Ectodermal cell (in vitro differentiated cells): ENCODE results near the gene ATP8B3.

Experiments
- H3K27ac ChIP-seq: 2 replicates; pipeline ENCODE4 v1.7.0; 2013; ENCODE audit warnings: mild to moderate bottlenecking, low read depth, low read length; ENCODE audit not compliant: insufficient read depth, poor library complexity, severe bottlenecking
- H3K27me3 ChIP-seq: 2 replicates; pipeline ENCODE4 v1.7.0; 2013; ENCODE audit warnings: mild to moderate bottlenecking, low read length; ENCODE audit not compliant: insufficient read depth, control insufficient read depth, poor library complexity, severe bottlenecking
- H3K36me3 ChIP-seq: one replicate; pipeline ENCODE4 v1.7.0; 2013; ENCODE audit warnings: low read length; ENCODE audit not compliant: control insufficient read depth, insufficient read depth
- H3K4me1 ChIP-seq: one replicate; pipeline ENCODE4 v1.7.0; 2013; ENCODE audit warnings: low read length; ENCODE audit not compliant: control insufficient read depth, insufficient read depth
- H3K4me3 ChIP-seq: 2 replicates; pipeline ENCODE4 v1.7.0; 2013; ENCODE audit warnings: low read depth, low read length, control low read depth; ENCODE audit not compliant: insufficient read depth
- H3K9me3 ChIP-seq: 2 replicates; pipeline ENCODE4 v1.7.0; 2013; ENCODE audit warnings: mild to moderate bottlenecking, low read length, moderate library complexity; ENCODE audit not compliant: control insufficient read depth
- WGBS, 2 experiments: methylation state at CpG; one replicate each; pipeline ENCODE4 v1.1.7; 2013; ENCODE audit warnings: missing lambda C conversion rate in 2 of 2; 5-methylcytosine and 5-hydroxymethylcytosine counted together

ATP8B3 gene

GRCh38 chr19:1844513-1845124 lies 32.5 kb upstream of the ATP8B3 start:
- H3K27ac ChIP-seq, result no peak overlapping the region
- H3K36me3 ChIP-seq, result no peaks in the 10 kb centered on the region
- H3K4me3 ChIP-seq, result no peak overlapping the region
- 96 to 97% methylated on average over 19 of the region's 19 CpGs for WGBS, 2 experiments
- H3K4me1 ChIP-seq, result peaks cover 30% of the 10 kb centered on the region
- H3K27me3 ChIP-seq, result no peaks in the 10 kb centered on the region
- H3K9me3 ChIP-seq, result no peaks in the 10 kb centered on the region

GRCh38 chr19:1843646-1844394 lies 31.7 kb upstream of the ATP8B3 start:
- H3K27ac ChIP-seq, result no peak overlapping the region
- no peak overlapping the region for H3K4me3 ChIP-seq
- H3K4me1 ChIP-seq, result peaks cover 33% of the 10 kb centered on the region
- no peaks in the 10 kb centered on the region for H3K27me3 ChIP-seq
- no peaks in the 10 kb centered on the region for H3K36me3 ChIP-seq
- no peaks in the 10 kb centered on the region for H3K9me3 ChIP-seq
- WGBS, 2 experiments, result 91% methylated on average over 25 of the region's 25 CpGs

DNA sequence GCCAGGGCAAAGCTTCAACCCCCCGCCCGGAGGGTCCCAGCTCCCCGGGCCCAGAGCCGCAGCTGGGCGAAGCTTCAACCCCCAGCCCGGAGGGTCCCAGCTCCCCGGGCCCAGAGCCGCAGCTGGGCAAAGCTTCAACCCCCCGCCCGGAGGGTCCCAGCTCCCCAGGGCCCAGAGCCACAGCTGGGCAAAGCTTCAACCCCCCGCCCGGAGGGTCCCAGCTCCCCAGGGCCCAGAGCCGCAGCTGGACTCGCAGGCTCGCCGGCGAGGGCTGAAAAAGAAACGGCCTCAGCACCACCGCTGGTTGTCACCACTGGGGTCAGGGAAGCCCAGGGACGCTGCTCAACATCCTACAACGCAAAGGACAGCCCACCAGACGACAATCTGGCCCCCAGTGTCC lies 31.0 kb upstream of the ATP8B3 start:
- Histone ChIP-seq H3K27me3 (no peaks in the 10 kb centered on the region), H3K27ac (no peak overlapping the region), H3K9me3 (no peaks in the 10 kb centered on the region), H3K4me1 (peaks cover 33% of the 10 kb centered on the region), H3K36me3 (no peaks in the 10 kb centered on the region), H3K4me3 (no peak overlapping the region)
- 93 to 95% methylated on average over 22 of the region's 22 CpGs for WGBS, 2 experiments

GRCh38 chr19:1841209-1841924 lies 29.3 kb upstream of the ATP8B3 start:
- H3K36me3 ChIP-seq, result no peaks in the 10 kb centered on the region
- no peak overlapping the region for H3K27ac ChIP-seq
- H3K4me3 ChIP-seq, result no peak overlapping the region
- WGBS, 2 experiments, result 92% methylated on average over 35 of the region's 35 CpGs
- H3K9me3 ChIP-seq, result no peaks in the 10 kb centered on the region
- no peaks in the 10 kb centered on the region for H3K27me3 ChIP-seq
- peaks cover 32% of the 10 kb centered on the region for H3K4me1 ChIP-seq

- Histone ChIP-seq H3K36me3 (no peaks in the 10 kb centered on the region), H3K9me3 (no peaks in the 10 kb centered on the region), H3K4me1 (peaks cover 29% of the 10 kb centered on the region), H3K4me3 (no peak overlapping the region), H3K27me3 (no peaks in the 10 kb centered on the region), H3K27ac (no peak overlapping the region)
- whole genome bisulfite sequencing, 2 experiments, result 86 to 89% methylated on average over 22 of the region's 22 CpGs
Measured at GRCh38 chr19:1840541-1841115, 28.6 kb upstream of the ATP8B3 start.

DNA sequence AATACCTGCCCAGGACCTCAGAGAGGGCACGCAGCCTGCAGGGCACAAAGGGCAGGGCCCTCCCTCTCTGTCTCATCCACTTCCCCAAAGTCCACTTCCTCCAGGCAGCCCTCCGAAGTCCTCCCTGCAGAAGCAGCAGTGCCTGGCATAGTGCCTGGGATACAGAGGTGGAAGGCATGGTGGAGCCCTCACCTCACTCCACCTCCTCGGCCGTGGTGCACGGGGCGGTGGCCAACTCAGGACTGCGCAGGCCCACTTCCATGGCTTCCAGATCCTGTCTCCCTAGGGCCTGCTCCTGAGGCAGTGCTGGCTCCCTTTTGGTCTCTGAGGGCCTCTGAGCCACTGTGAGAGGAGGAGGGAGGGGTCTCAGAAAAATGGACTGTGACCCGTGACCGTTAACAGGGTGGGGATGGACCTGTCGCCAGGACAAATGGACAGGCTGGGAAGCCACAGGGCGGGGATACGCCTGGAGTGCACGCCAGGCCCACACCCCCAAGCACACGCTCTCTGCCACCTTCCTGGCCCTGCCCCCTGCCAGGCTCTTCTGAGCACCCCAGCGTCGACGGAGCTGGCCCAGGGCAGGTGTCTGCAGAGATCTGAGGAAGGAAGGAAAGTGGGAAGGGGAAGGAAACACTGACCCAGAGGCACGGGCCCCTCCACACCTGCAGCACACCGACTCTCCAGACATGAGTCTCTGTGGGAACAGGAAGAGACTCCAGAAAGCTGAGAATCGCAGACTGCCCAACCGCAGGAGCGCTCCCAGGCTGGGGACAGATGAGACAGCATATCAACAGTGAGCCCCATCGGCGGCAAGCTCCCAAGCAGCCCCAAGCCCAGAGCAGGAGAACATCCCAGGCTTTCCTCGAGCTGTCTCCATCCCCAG lies 27.8 kb upstream of the ATP8B3 start:
- Histone ChIP-seq H3K9me3 (no peaks in the 10 kb centered on the region), H3K4me1 (peaks cover 29% of the 10 kb centered on the region), H3K27ac (no peak overlapping the region), H3K36me3 (no peaks in the 10 kb centered on the region), H3K27me3 (no peaks in the 10 kb centered on the region), H3K4me3 (no peak overlapping the region)
- 90 to 93% methylated on average over 25 of the region's 25 CpGs for WGBS, 2 experiments

- H3K9me3 ChIP-seq, result no peaks in the 10 kb centered on the region
- 41% methylated on average over 23 of the region's 23 CpGs for WGBS, 2 experiments
- H3K4me1 ChIP-seq, result peaks cover 29% of the 10 kb centered on the region
- H3K4me3 ChIP-seq, result no peak overlapping the region
- H3K36me3 ChIP-seq, result no peaks in the 10 kb centered on the region
- H3K27me3 ChIP-seq, result no peaks in the 10 kb centered on the region
- H3K27ac ChIP-seq, result no peak overlapping the region
Measured at GRCh38 chr19:1837625-1838105, 25.6 kb upstream of the ATP8B3 start.

DNA sequence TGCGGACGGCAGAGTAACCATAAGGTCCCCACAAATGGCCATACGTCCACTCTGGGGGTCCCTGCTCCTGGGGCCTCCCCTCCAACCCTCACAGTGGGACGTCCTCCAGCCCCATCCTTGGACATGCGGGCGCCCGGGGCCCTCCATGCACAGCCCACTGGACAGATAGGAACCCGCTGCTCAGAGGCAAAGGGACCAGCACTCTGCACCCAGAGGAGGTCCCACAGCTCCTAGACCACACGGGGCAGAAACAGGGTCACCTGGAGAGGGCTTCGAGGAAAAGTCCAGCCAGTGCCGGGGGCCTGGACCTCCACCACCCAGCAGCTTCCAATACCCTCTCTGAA lies 25.1 kb upstream of the ATP8B3 start:
- no peak overlapping the region for H3K27ac ChIP-seq
- H3K27me3 ChIP-seq, result no peaks in the 10 kb centered on the region
- WGBS, 2 experiments, result 86 to 88% methylated on average over 11 of the region's 11 CpGs
- H3K4me1 ChIP-seq, result peaks cover 29% of the 10 kb centered on the region
- no peak overlapping the region for H3K4me3 ChIP-seq
- no peaks in the 10 kb centered on the region for H3K9me3 ChIP-seq
- H3K36me3 ChIP-seq, result no peaks in the 10 kb centered on the region

- no peaks in the 10 kb centered on the region for H3K27me3 ChIP-seq
- WGBS, 2 experiments, result 93 to 95% methylated on average over 31 of the region's 31 CpGs
- peaks cover 29% of the 10 kb centered on the region for H3K4me1 ChIP-seq
- H3K36me3 ChIP-seq, result no peaks in the 10 kb centered on the region
- H3K4me3 ChIP-seq, result no peak overlapping the region
- no peaks in the 10 kb centered on the region for H3K9me3 ChIP-seq
- H3K27ac ChIP-seq, result no peak overlapping the region
Measured at GRCh38 chr19:1836458-1837221, 24.6 kb upstream of the ATP8B3 start.
